Activated CD4-positive, CD25-positive, alpha-beta regulatory T cell treated with anti-CD3 and anti-CD28 coated beads, Interleukin-2, amount 50 U/mL, for 72 hours (primary cell): ENCODE results near the gene GSTM3.

Experiments used
- DNase-seq: peaks from one replicate; pipeline ENCODE4 v3.0.0; 2021

GSTM3 gene

GRCh38 chr1:109740615-109741373 is at the start of gene GSTM3:
TSS of gene GSTM3 (minus strand) at chr1:109741038. CDS start at chr1:109740287, 751 bp downstream.
- DNase-seq = no peak

GRCh38 chr1:109790329-109790728 is 49.5 kb upstream of the GSTM3 start:
- DNase-seq = no peak

DNA sequence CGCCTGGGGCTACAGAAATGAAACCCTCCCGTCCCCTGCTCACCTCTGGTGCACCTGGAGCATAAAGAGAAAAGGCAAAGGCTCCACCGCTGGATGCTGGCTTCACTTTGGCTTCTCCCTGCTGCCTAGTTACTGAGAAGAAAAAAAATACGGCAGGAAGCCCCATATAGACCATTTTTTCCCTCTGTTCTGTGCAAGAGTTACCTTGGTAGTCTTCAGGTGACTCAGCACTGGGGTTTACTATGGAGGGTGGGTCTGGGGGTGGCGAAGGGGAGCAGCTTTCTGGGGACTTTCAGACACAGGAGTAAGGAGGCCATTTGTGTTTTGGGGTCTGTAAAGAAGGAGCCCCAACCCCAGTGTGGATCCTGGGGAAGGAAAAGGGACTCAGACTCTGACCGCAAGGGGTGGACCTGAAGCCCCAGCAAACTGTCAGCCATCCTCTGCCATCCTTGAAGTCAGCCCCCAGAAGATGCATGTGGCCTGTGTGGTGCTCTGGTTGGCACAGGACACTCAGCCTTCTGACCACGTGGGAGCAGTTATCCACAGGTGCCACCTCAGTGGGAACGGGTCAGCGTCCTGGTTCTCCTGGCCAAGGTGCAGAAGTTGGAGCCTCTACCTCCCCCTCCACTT is 48.8 kb upstream of the GSTM3 start:
- peak; percentile 29 for DNase-seq

- peak; percentile 29 for DNase-seq
These were observed 48.1 kb upstream of the GSTM3 start for GRCh38 chr1:109788695-109789521.

GRCh38 chr1:109787845-109788601 is 47.2 kb upstream of the GSTM3 start:
- DNase-seq = peak; percentile 23

DNA sequence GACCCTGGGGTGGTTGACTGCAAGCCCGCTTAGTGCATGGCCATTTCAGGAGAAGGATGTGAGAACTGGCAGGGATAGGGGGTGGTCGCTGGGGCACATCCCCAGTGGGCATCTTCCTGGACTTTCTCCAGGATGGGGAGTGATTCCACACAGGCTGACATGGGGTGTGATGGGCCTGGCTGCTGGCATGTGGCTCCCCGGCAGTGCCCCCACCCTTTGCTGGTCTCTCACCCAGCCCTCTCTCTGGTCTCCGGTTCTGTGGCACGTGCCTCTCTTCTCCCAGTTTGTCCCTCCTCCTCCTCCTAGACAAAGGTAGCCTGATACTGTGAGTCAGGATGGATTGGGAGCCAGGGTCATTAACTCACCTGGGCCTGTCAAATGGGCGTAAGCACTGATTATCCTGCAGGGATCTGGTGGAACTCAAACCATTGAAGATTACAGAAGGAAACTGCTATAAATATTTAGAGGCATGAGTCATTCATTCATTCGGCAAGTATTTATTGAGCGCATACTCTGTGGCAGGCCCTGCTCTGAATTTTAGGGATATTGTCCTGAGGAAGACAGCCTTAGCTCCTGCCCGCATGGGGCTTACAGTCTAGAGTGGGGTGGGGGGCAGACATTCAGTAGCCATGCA is 46.5 kb upstream of the GSTM3 start:
- DNase-seq = peak; percentile 18

- DNase-seq = peak; percentile 25
These were observed 45.7 kb upstream of the GSTM3 start for GRCh38 chr1:109786531-109787021.

DNA sequence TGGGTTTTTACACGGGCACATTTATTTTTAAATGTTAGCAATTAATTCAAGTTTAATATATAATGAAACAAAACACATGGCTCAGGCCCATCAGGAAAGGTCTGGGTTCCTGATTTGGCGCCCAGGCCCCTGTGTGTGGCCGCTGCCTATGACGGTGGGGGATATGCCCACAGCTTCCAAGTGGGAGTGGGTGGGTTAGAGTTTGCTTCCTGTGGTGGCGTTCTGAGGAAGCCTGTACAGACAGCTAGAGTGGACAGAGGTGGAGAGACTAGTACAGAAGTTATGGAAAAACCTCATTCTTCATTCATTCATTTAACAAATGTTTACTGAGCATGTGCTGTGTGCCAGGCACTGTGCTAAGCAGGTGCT is 45.3 kb upstream of the GSTM3 start:
- peak; percentile 7 for DNase-seq

DNA sequence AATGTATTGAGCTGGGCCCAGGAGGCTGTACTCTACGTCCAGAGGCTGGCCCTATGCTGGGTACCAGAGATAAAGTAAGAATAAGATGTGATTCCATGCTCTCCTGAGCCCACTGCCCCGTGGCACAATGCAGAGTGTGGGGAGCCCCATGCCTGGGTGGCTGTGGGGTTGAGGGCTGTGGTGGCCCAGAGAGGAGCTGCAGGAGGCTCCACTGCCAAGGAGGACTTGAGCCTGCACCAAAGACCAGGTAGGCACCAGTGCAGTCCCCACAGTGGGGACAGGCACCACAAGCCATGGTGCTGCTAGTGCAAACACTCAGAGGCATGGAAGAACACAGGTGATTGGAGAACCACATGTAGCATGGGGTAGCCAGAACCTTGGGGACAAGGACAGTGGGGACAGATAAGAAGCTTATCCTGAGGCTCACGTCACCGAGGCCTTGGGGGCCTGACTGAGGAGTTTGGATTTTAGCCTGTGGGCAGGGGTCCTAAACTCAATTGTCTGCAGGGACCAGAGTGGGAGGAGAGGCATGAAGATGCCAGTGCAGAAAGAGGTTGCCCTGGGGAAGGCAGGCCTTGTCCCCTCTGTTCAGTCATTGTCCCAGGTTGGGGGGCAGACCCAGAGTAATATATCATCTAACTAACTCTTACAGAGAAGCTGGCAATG is 44.7 kb upstream of the GSTM3 start:
- DNase-seq = peak; percentile 9

GRCh38 chr1:109784551-109785252 is 43.9 kb upstream of the GSTM3 start:
- DNase-seq = no peak

DNA sequence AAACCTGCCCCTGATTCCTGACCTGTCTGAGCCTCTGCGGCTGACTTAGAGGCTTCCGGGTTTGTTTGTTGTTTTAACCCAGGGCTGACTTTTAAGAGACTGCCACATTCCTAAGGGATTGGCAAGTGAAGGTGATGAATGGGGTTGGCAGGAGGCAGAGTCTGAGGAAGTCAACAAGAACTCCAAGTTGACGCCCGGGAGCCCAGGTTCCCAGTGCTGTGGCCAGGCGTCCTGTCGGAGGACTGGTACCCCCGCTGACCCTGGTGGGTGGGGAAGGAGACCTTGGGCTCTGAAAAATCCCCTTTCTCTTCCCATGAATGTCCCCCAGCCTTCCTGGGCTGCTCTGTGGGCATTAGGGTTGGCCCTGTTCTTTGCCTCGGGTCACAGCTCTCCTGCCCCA is 42.6 kb upstream of the GSTM3 start:
- no peak for DNase-seq

- DNase-seq = no peak
These were observed 42.1 kb upstream of the GSTM3 start for GRCh38 chr1:109782927-109783326.

GRCh38 chr1:109782514-109782913 is 41.7 kb upstream of the GSTM3 start:
- DNase-seq = no peak

- DNase-seq = no peak
These were observed 41.0 kb upstream of the GSTM3 start for GRCh38 chr1:109781806-109782205.

DNA sequence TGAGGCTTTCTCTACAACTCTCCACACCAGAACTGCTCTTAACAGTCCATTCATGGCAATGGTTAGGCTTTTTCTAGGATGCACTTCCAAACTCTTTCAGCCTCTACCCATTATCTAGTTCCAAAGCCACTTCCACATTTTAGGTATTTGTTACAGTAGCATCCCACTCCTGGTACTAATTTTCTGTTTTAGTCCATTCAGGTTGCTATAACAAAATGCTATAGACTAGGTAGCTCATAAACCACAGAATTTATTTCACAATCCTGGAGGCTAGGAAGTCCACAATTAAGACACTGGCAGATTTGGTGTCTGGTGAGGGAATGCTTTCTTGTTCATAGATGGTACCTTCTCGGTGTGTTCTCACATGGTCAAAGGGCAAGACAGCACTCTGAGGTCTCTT is 40.1 kb upstream of the GSTM3 start:
- DNase-seq = no peak

GRCh38 chr1:109777980-109778625 is 37.3 kb upstream of the GSTM3 start:
- peak; percentile 17 for DNase-seq

DNA sequence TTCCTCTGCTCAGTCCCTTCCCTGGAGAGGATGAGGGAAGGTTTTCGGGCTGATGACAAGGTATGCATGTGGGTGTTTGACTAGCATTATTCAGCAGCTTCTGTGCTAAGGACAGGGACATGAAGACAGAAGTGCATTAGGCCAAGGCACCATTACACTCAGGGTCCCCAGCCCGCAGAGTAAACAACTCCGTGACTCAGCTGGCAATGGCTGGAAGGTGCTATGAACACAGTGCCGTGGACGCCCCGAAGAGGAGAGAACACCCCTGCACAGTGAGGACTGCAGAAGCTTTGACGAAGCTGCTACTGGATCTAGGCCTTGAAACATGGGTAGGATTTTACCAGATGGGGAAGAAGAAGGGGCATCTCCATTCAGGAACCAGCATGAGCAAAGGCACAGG is 36.6 kb upstream of the GSTM3 start:
- DNase-seq = no peak

DNA sequence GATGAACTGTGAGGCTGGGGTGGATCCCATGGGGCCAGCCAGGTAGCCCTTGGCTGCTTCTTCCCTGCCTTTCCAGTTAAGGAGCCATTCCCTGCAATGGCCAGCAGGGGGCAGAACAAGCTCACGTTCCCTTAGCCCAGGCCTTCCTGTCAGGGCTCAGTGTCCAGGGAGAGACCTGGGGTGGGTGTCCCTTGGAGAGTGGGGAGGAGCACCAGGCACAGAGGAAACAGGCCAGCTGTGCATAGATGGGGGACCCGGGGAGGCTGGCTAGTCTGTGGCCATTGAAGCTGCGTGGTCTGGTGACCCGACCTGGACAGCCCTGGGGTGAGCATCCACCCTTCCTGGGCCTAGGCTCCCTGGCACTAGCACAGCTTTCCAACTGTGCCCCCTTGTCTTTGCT is 36.1 kb upstream of the GSTM3 start:
- peak; percentile 83 for DNase-seq

GRCh38 chr1:109776206-109776835 is 35.5 kb upstream of the GSTM3 start:
- DNase-seq = no peak

- DNase-seq = no peak
These were observed 34.6 kb upstream of the GSTM3 start for GRCh38 chr1:109775398-109775797.
